HCT116 (cell line): Measurements from ENCODE around the gene CPNE4. TPM values are rescaled to one million over a fixed set of nuclear protein-coding genes. Genes with fewer than 3 reads are reported as not detected.

Experiments
- ATAC-seq: fragments of 200-7000 bp; cut with Tn5 transposase; 2 replicates; pipeline ENCODE4 v1.9.1; 2020; ENCODE audit warnings: mild to moderate bottlenecking, moderate library complexity
- BruUV-seq: library from RNA; stranded (reverse); fragments of 400-500 nt; replicated peaks from 2 replicates; lab custom pipeline; 2021; lab: Mats Ljungman, UMichigan
- CTCF ChIA-PET: fragments of 300-600 bp; sonication (Branson Sonifier 250); formaldehyde crosslinking; loops from one replicate; lab custom pipeline; 2021; ENCODE audit warnings: antibody characterized with exemption; lab: Charles Lee
- POLR2A ChIA-PET: fragments of 300-600, 350-600 bp; sonication (Branson Sonifier 250); formaldehyde crosslinking; loops from one replicate; lab custom pipeline; 2021; ENCODE audit warnings: antibody characterized with exemption; lab: Charles Lee
- RAD21 ChIA-PET, 2 experiments: fragments of 300-600 bp; sonication (Branson Sonifier 250); formaldehyde crosslinking; loops; one replicate each; lab custom pipeline; 2023; ENCODE audit warnings: low total read pairs in 2 of 2; ENCODE audit not compliant: uncharacterized antibody in 2 of 2, unreplicated experiment in 2 of 2, low non-redundant PET in 1 of 2; lab: Charles Lee
- DNase-seq: peaks from one replicate; pipeline ENCODE4 v3.0.0-alpha.2; 2010; ENCODE audit warnings: low read depth, low spot score
- H2AFZ ChIP-seq: fragments of 200-600 bp; shearing (Covaris generic), sonication (generic); 2 replicates; pipeline ENCODE4 v1.6.1; 2017; ENCODE audit warnings: low read depth, mixed run types, mixed read lengths, antibody characterized with exemption, low read length; ENCODE audit not compliant: poor library complexity, severe bottlenecking
- H3K27ac ChIP-seq: 2 replicates; pipeline ENCODE4 v1.5.1; 2012; ENCODE audit warnings: low read depth, low read length
- H3K27me3 ChIP-seq: fragments of 200-600 bp; sonication (generic); 2 replicates; pipeline ENCODE4 v1.6.1; 2016; ENCODE audit warnings: mixed run types, low read length, mixed read lengths; ENCODE audit not compliant: insufficient read depth
- H3K36me3 ChIP-seq, 2 experiments: fragments of 200-500 bp in 1 of 2; fragments of 200-600 bp in 1 of 2; sonication (Bioruptor generic) in 1 of 2; sonication (generic) in 1 of 2; 2 replicates each; pipeline versions ENCODE4 v1.5.1 to v1.6.1; 2014 to 2016; ENCODE audit warnings: low read length in 2 of 2, inconsistent platforms in 1 of 2, mixed read lengths in 1 of 2, mixed run types in 1 of 2; ENCODE audit not compliant: insufficient read depth in 2 of 2, control insufficient read depth in 1 of 2
- H3K4me1 ChIP-seq, 2 experiments: fragments of 200-600 bp in 1 of 2; sonication (generic) in 1 of 2; 2 replicates each; pipeline versions ENCODE4 v1.5.1 to v1.6.1; 2012 to 2017; ENCODE audit warnings: low read length in 2 of 2, inconsistent platforms in 1 of 2, mild to moderate bottlenecking in 1 of 2, mixed read lengths in 1 of 2, mixed run types in 1 of 2, moderate library complexity in 1 of 2; ENCODE audit not compliant: insufficient read depth in 2 of 2, control insufficient read depth in 1 of 2
- H3K4me2 ChIP-seq: fragments of 200-600 bp; sonication (generic); 2 replicates; pipeline ENCODE4 v1.6.1; 2017; ENCODE audit warnings: mixed run types, low read length, mixed read lengths
- H3K4me3 ChIP-seq, 2 experiments: fragments of 200-600 bp in 1 of 2; sonication (generic) in 1 of 2; replicated peaks in 1 of 2; 2 replicates each; pipeline ENCODE4 v1.5.1; 2011 to 2016; ENCODE audit warnings: low read length in 2 of 2, control low read depth in 1 of 2, low read depth in 1 of 2, mild to moderate bottlenecking in 1 of 2, mixed read lengths in 1 of 2, mixed run types in 1 of 2
- H3K79me2 ChIP-seq: fragments of 200-600 bp; sonication (generic); 2 replicates; pipeline ENCODE4 v1.6.1; 2017; ENCODE audit warnings: mild to moderate bottlenecking, mixed run types, low read length, moderate library complexity, mixed read lengths; ENCODE audit not compliant: insufficient read depth
- H3K9ac ChIP-seq: fragments of 200-600 bp; sonication (generic); 2 replicates; pipeline ENCODE4 v1.6.1; 2016; ENCODE audit warnings: low read length, mixed read lengths
- H3K9me2 ChIP-seq: fragments of 200-600 bp; sonication (generic), shearing (Covaris generic); 2 replicates; pipeline ENCODE4 v1.6.1; 2017; ENCODE audit warnings: mixed run types, mild to moderate bottlenecking, moderate library complexity; ENCODE audit not compliant: insufficient read depth
- H3K9me3 ChIP-seq, 2 experiments: fragments of 200-500 bp in 1 of 2; fragments of 200-600 bp in 1 of 2; sonication (Bioruptor generic) in 1 of 2; sonication (generic) in 1 of 2; 2 replicates each; pipeline ENCODE4 v1.6.1; 2014 to 2017; ENCODE audit warnings: low read length in 2 of 2, mixed read lengths in 2 of 2, inconsistent platforms in 1 of 2, low read depth in 1 of 2, mild to moderate bottlenecking in 1 of 2, mixed run types in 1 of 2, moderate library complexity in 1 of 2; ENCODE audit not compliant: control insufficient read depth in 1 of 2, insufficient read depth in 1 of 2
- H4K20me1 ChIP-seq: fragments of 200-600 bp; sonication (generic), shearing (Covaris generic); 2 replicates; pipeline ENCODE4 v1.6.1; 2017; ENCODE audit warnings: mixed run types, mild to moderate bottlenecking, moderate library complexity; ENCODE audit not compliant: insufficient read depth
- ATF3 ChIP-seq: IDR thresholded peaks from 2 replicates; pipeline ENCODE4 v1.6.1; 2012
- EZH2 ChIP-seq: fragments of 200-600 bp; sonication (generic); IDR thresholded peaks from 2 replicates; pipeline ENCODE4 v1.6.1; 2017; ENCODE audit warnings: antibody characterized with exemption, mixed run types
- EZH2phosphoT487 ChIP-seq: fragments of 200-600 bp; IDR thresholded peaks from 2 replicates; pipeline ENCODE4 v1.6.1; 2018; ENCODE audit warnings: antibody characterized with exemption, borderline replicate concordance
- JUND ChIP-seq: IDR thresholded peaks from 2 replicates; pipeline ENCODE4 v1.6.1; 2012
- POLR2AphosphoS5 ChIP-seq: IDR thresholded peaks from 2 replicates; pipeline ENCODE4 v1.6.1; 2011; ENCODE audit warnings: mild to moderate bottlenecking, low read depth, low read length, moderate library complexity
- REST ChIP-seq: IDR thresholded peaks from 2 replicates; pipeline ENCODE4 v1.6.1; 2012; ENCODE audit warnings: low read depth
- ZBTB33 ChIP-seq: IDR thresholded peaks from 2 replicates; pipeline ENCODE4 v1.6.1; 2011; ENCODE audit warnings: mild to moderate bottlenecking, low read length, moderate library complexity; ENCODE audit not compliant: insufficient replicate concordance; ENCODE audit errors: extremely low read depth
- ZFX ChIP-seq: fragments of 450-650 bp; IDR thresholded peaks from 2 replicates; pipeline ENCODE4 v1.6.1; 2017
- ZNF274 ChIP-seq: fragments of 200-500 bp; sonication (Bioruptor generic); IDR thresholded peaks from 2 replicates; pipeline ENCODE4 v1.6.1; 2014; ENCODE audit warnings: mild to moderate bottlenecking, low read depth, low read length, inconsistent platforms
- intact Hi-C: fragments of 100-400 bp; cut with micrococcal nuclease; formaldehyde crosslinking; loops from 2 replicates; pipeline ENCODE4 v1.10.0; 2022
- total RNA-seq: library from RNA; stranded (reverse); gene quantifications from one replicate; pipeline ENCODE4 v1.2.1, GENCODE V29; 2021; ENCODE audit not compliant: unreplicated experiment

Gene CPNE4
- total RNA-seq, 1 experiment from 2014 or later: not detected

GRCh38 chr3:131998027-131998426 lies 36.8 kb downstream of the CPNE4 start:
- intact Hi-C loops: no loop called here

More at GRCh38 chr3:131998027-131998426, 36.8 kb downstream of the CPNE4 start:
- Histone ChIP-seq H3K36me3 (no peaks in the 10 kb centered on the region), H3K9me2 (no peaks in the 10 kb centered on the region), H3K79me2 (no peaks in the 10 kb centered on the region), H3K27ac (no peak overlapping the region), H4K20me1 (no peaks in the 10 kb centered on the region), H3K4me1 (no peaks in the 10 kb centered on the region), H2AFZ (no peak overlapping the region), H3K4me3 (no peak overlapping the region), H3K4me2 (no peak overlapping the region), H3K9me3 (no peaks in the 10 kb centered on the region), H3K27me3 (peaks cover 4% of the 10 kb centered on the region), H3K9ac (no peak overlapping the region)
- CTCF ChIA-PET: no interaction called here
- POLR2A ChIA-PET: no interaction called here
- ATAC-seq (no peak), DNase-seq (no peak)
- RAD21 ChIA-PET: no interaction called here
- TF ChIP-seq ZFX: no peak
- no peak for TF ChIP-seq EZH2phosphoT487
- no peak for TF ChIP-seq ATF3
- TF ChIP-seq ZNF274: no peak
- no peak for TF ChIP-seq EZH2
- no peak for TF ChIP-seq ZBTB33
- no peak for TF ChIP-seq POLR2AphosphoS5
- TF ChIP-seq JUND: no peak
- TF ChIP-seq REST: no peak
- BruUV-seq: no TSS peak
